SKM-1 (cell line): ENCODE data around the gene DXO.
"Not testable (repeated sequence)": the region's sequence is repeated elsewhere in the genome, so short reads cannot be mapped to it uniquely, and the experiment has no call there.

ENCODE experiments used
- DNase-seq: peaks from one replicate; lab custom pipeline; 2025; ENCODE audit not compliant: unreplicated experiment; lab: John Stamatoyannopoulos, UW

DXO gene

DNA sequence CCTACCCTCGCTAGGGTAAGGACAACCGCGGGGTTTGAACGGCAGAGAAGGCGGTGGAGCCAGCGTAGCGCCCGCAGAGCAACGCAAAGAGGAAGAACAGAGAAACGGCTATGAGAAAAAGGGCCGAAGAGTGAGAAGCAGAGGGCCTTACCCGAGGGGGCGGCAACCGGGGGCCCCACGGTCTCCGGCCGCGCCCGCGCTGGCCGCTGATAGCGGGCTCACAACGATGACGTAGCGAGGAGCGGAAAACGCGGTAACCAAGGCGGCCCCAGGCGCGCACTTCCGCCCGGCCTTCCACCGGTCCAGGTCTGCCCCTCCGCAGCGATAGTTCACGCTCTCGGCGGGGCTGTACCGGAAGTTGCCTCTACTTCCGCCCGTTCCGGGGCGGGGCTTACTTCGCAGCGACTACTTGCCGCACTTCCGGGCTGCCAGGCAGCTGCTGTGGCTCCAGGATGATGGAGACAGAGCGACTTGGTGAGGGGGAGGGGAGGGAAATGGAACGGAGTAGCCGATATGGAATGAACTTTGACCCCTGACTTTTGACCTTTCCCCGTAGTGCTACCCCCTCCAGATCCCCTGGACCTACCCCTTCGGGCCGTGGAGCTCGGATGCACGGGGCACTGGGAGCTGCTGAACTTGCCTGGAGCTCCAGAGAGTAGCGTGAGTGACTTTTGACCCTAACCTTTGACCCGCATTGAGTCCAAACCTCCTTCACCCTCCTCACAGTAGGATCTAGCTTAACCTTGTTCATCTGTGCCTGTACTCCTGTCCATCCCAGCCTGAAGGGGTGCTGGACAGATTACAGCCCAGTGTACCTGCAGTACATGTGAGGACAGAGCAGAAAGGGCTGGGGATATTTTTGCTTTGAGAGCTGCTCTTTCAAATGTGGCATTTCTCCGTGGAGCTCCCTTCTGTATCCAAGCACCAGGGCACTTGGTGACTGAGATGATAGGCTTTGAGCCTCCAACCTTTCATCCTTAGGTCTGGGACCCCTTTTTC, 12.9 kb downstream of the DXO start, which contains the start of the genes NELFE and SKIC2:
NELFE (minus strand) TSS at position 231 of the 999 bp plus-strand sequence. CDS start 525 bp downstream, outside the sequence.
SKIC2 (plus strand) TSS at position 435 of the 999 bp plus-strand sequence; CDS start at position 453, 18 bp downstream.
- DNase-seq, result peak; percentile 94

DNA sequence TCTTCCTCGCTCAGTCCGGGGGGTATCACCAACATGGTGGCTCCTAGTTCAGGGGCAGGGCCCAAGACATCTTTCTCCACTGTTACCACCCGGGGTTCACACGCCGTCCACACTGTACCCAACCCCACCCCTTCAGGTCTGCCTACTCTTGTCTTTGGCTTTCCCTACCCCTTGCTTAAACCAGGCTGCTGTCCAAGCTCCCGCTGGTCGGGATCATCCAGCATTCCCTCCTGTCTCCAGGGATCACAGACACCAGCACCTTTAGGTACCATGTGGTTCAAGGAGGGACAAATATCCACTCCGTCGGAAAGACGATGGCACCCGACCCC, 13.6 kb downstream of the DXO start:
- DNase-seq, result no peak

DNA sequence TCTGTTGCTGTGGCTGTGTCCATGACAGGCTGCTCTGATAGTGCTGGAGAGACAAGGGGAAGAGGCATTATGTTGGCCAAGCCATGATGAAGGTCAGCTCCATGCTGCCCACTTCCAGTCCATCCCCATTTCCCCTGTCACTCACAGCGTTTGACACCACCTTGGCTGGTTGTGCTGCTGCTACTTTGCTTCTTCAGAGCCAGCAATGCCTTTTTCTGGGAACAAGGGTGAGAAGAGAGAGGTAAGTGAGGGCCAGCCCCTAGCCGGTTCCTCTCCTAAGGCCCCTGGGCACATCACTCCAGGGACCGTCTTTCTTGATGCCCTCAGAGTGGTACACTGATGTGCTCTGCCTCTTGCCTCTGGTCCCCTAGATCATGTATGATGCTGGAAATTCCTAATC, 15.1 kb downstream of the DXO start:
- no peak for DNase-seq

DNA sequence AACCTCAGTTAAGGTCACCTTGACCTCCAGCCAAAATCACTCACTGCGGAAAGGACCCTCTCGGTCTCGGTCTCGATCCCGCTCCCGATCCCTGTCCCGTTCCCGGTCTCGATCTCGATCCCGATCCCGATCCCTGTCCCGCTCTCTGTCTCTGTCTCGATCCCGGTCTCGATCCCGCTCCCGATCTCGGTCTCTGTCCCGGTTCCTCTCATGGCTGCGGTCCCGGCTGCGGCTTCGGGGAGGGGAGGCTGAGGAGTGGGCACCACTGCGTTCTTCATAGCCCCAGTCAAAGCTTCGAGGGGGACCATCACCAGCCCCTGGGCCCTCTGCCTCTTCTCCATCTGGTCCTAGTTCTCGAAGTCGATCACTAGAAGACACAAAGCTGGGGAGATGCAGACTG, 17.4 kb downstream of the DXO start:
- DNase-seq, result no peak

GRCh38 chr6:31952890-31953289, 19.0 kb downstream of the DXO start:
- no peak for DNase-seq

DNA sequence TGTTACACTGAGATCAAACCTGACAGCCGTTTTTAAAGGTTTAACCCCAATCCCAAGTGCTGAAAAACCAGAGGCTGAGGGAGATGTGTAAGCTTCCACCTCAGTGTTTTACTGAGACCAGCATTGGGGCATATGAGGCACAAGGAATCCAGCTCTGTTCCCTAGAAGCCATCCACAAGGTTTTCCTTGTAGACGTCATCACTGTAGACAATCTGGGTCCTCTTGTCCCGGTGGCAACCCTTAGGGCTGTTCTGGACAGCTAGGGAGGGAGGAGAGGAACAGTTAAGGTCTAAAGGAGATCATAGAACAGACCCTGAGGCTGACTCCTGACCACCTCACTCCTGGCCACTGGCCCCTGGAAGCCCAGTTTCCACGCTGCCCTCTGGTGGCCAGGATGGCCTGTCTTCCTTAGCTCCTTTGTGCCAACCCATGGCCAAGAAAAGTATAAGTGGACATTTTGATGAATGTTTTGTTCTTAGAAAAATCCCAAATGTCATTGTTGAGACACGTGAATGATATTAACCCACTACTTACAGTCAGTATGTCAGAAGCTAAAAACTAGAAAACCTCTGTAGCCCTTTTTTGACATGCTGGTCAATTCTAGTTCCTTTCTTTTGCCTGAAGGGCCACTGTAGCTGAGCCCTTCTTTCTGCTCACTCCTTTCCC, 19.7 kb downstream of the DXO start:
- no peak for DNase-seq

DNA sequence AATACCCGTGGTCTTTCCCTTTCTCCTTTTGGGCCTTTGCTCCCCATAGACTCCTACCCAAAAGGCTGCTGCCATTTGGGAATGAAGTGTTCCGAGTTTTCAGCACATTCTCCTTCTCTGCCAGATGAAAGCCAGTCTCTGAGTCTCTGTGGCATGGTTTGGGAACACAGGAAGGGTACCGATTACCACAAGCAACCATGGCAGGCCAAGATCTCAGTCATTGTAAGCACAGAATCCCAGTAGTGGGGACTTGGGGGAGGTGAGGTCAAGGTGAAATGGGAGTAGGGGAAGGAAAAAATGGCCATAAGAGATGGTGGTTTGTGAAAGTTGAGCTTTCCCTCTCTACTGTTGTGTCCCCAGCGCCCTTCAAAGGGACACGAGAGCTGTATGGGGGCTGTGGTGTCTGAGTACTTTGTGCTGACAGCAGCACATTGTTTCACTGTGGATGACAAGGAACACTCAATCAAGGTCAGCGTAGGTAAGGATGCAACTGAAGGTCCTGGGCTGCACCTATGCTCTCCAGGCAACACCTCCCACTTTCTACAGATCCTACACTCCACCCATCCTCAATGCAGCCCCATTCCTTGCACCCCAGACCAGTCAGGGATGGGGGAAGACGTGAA, 21.9 kb downstream of the DXO start:
- DNase-seq, result no peak

GRCh38 chr6:31948753-31949413, 23.1 kb downstream of the DXO start:
- no peak for DNase-seq

DNA sequence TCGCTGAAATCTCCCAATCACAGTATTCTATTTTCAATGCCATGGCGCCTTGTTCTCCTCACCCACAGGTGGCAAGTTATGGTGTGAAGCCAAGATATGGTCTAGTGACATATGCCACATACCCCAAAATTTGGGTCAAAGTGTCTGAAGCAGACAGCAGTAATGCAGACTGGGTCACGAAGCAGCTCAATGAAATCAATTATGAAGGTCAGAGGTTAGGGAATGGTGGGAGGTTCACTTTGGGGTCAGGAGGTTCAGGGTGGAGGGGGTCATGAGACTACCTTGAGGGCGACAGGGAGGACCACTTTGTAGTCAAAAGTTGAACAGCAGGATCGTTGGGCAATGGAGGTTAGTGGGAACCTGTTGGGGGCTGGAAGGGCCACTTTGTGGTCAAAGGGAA, 23.6 kb downstream of the DXO start:
- no peak for DNase-seq

DNA sequence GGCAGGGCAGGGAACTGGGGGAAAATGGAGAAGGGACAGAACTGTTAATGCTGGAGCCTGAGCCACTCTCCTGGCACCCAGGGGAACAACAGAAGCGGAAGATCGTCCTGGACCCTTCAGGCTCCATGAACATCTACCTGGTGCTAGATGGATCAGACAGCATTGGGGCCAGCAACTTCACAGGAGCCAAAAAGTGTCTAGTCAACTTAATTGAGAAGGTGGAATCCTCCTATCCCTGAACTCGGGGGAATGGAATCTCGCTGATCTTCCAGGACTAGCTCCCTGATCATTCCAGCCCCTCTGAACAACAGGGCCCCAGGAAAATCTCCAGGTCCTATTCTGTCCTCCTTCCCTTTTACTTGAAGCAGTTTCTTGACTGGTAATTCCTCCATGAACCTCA, 24.1 kb downstream of the DXO start:
- DNase-seq, result no peak

- DNase-seq, result no peak
Observed at GRCh38 chr6:31947070-31947675, 24.8 kb downstream of the DXO start.

GRCh38 chr6:31946370-31946885, 25.5 kb downstream of the DXO start:
- DNase-seq, result no peak

GRCh38 chr6:31945507-31946369, 26.2 kb downstream of the DXO start, which contains the start of gene CFB:
Gene CFB (plus strand): TSS chr6:31946095. CDS start chr6:31946222, 127 bp downstream.
- DNase-seq, result no peak

- DNase-seq, result no peak
Observed at GRCh38 chr6:31945154-31945506, 26.8 kb downstream of the DXO start.

DNA sequence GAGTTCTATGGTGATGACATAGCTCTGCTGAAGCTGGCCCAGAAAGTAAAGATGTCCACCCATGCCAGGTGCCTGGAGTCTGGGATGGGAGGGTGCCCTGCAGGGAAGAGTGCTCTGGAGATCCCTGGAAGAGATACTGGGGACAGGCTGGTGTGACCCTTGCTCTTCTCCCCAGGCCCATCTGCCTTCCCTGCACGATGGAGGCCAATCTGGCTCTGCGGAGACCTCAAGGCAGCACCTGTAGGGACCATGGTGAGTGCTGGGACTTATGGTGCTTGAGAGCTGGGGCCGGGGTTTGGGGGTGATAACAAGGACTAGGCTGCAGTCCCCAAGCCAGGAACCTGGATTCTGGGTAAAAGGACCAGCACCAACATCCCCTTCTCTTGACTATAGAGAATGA, 28.2 kb downstream of the DXO start:
- no peak for DNase-seq

- no peak for DNase-seq
Observed at GRCh38 chr6:31940256-31940664, 31.7 kb downstream of the DXO start.

- no peak for DNase-seq
Observed at GRCh38 chr6:31935823-31936222, 36.1 kb downstream of the DXO start.

GRCh38 chr6:31935021-31935420, 36.9 kb downstream of the DXO start:
- DNase-seq, result no peak

- no peak for DNase-seq
Observed at GRCh38 chr6:31933537-31933936, 38.4 kb downstream of the DXO start.

DNA sequence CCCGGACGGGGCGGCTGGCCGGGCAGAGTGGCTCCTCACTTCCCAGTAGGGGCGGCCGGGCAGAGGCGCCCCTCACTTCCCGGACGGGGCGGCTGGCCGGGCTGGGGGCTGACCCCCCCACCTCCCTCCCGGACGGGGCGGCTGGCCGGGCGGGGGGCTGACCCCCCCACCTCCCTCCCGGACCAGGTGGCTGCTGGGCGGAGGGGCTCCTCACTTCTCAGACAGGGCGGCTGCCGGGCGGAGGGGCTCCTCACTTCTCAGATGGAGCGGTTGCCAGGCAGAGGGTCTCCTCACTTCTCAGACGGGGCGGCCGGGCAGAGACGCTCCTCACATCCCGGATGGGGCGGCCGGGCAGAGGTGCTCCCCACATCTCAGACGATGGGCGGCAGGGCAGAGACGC, 39.8 kb downstream of the DXO start:
- DNase-seq, result not testable (repeated sequence)
